OCI-LY7 (cell line): Measurements from ENCODE around the gene RPS15.

ENCODE experiments used
- EZH2phosphoT487 ChIP-seq: fragments of 200-600 bp; sonication (generic); IDR thresholded peaks from 2 replicates; pipeline ENCODE4 v1.6.1; 2018; ENCODE audit warnings: low read depth, borderline replicate concordance, mild to moderate bottlenecking, mixed run types, antibody characterized with exemption, low read length, moderate library complexity, mixed read lengths
- TF ChIP-seq, protein P1 (sequence below): fragments of 200-600 bp; sonication (generic); conservative IDR thresholded peaks from 2 replicates; pipeline ENCODE4 v1.5.1; 2014; ENCODE audit warnings: mild to moderate bottlenecking, antibody characterized with exemption, low read length, moderate library complexity, mixed read lengths

DNA sequence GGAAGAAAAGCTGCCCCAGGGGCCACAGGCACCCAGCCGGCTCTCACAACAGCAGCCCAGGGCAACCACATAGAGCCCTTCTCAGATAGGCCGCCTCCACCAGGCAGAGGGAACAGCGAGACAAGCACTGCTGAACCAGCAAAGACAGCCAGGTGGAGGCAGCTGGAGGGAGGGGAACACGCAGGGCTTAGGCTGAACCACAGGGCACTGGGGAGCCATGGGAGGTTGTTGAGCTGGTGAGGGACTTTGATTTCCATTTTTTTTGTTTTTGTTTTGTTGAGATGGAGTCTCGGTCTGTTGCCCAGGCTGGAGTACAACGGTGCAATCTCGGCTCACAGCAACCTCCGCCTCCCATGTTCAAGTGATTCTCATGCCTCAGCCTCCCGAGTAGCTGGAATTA lies 40.4 kb upstream of the RPS15 start:
- TF ChIP-seq, protein P1, sequence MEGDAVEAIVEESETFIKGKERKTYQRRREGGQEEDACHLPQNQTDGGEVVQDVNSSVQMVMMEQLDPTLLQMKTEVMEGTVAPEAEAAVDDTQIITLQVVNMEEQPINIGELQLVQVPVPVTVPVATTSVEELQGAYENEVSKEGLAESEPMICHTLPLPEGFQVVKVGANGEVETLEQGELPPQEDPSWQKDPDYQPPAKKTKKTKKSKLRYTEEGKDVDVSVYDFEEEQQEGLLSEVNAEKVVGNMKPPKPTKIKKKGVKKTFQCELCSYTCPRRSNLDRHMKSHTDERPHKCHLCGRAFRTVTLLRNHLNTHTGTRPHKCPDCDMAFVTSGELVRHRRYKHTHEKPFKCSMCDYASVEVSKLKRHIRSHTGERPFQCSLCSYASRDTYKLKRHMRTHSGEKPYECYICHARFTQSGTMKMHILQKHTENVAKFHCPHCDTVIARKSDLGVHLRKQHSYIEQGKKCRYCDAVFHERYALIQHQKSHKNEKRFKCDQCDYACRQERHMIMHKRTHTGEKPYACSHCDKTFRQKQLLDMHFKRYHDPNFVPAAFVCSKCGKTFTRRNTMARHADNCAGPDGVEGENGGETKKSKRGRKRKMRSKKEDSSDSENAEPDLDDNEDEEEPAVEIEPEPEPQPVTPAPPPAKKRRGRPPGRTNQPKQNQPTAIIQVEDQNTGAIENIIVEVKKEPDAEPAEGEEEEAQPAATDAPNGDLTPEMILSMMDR = no peak
- TF ChIP-seq EZH2phosphoT487 = no peak
